OCI-LY7 (cell line): ENCODE data around the gene RPL36A. TPM values are rescaled to one million over a fixed set of nuclear protein-coding genes. Genes with fewer than 3 reads are reported as not detected.

ENCODE experiments used
- BruUV-seq: library from RNA; stranded (reverse); fragments of 400-500 nt; replicated peaks from 2 replicates; lab custom pipeline; 2021; lab: Mats Ljungman, UMichigan
- CTCF ChIA-PET: fragments of 300-600 bp; sonication (Branson Sonifier 250); formaldehyde crosslinking; loops from one replicate; lab custom pipeline; 2022; ENCODE audit warnings: antibody characterized with exemption; ENCODE audit not compliant: unreplicated experiment; lab: Charles Lee
- POLR2A ChIA-PET: fragments of 300-600 bp; sonication (Branson Sonifier 250); formaldehyde crosslinking; loops from one replicate; lab custom pipeline; 2022; ENCODE audit warnings: antibody characterized with exemption; lab: Charles Lee
- DNase-seq: peaks from one replicate; pipeline ENCODE4 v3.0.0-alpha.2; 2015; ENCODE audit warnings: low spot score
- H2AFZ ChIP-seq: fragments of 200-600 bp; sonication (generic), shearing (Covaris generic); 2 replicates; pipeline ENCODE4 v1.6.1; 2014; ENCODE audit warnings: mild to moderate bottlenecking, antibody characterized with exemption, low read length, moderate library complexity
- H3K27ac ChIP-seq: fragments of 200-600 bp; sonication (generic); 2 replicates; pipeline ENCODE4 v1.5.1; 2014; ENCODE audit warnings: mixed run types, low read depth, mild to moderate bottlenecking, moderate library complexity, low read length, inconsistent platforms; ENCODE audit not compliant: poor library complexity, severe bottlenecking
- H3K36me3 ChIP-seq: fragments of 200-600 bp; sonication (generic); 2 replicates; pipeline ENCODE4 v1.6.1; 2014; ENCODE audit warnings: mild to moderate bottlenecking, antibody characterized with exemption, low read length, moderate library complexity, mixed read lengths; ENCODE audit not compliant: insufficient read depth
- H3K4me1 ChIP-seq: fragments of 200-600 bp; sonication (generic); 2 replicates; pipeline ENCODE4 v1.5.1; 2014; ENCODE audit warnings: mild to moderate bottlenecking, low read length; ENCODE audit not compliant: insufficient read depth, poor library complexity, severe bottlenecking
- H3K4me2 ChIP-seq: fragments of 200-600 bp; sonication (generic); 2 replicates; pipeline ENCODE4 v1.6.1; 2014; ENCODE audit warnings: mild to moderate bottlenecking, low read length
- H3K4me3 ChIP-seq: fragments of 200-600 bp; sonication (generic); 2 replicates; pipeline ENCODE4 v1.5.1; 2014; ENCODE audit warnings: mild to moderate bottlenecking, low read depth, low read length; ENCODE audit not compliant: poor library complexity, severe bottlenecking
- H3K79me2 ChIP-seq: fragments of 200-600 bp; sonication (generic); 2 replicates; pipeline ENCODE4 v1.6.1; 2016; ENCODE audit warnings: low read depth, mild to moderate bottlenecking, low read length, moderate library complexity, mixed read lengths; ENCODE audit not compliant: insufficient read depth
- H3K9me2 ChIP-seq: fragments of 200-600 bp; sonication (generic); 2 replicates; pipeline ENCODE4 v1.6.1; 2016; ENCODE audit warnings: mild to moderate bottlenecking, low read length, mixed read lengths; ENCODE audit not compliant: insufficient read depth
- H3K9me3 ChIP-seq: fragments of 200-600 bp; sonication (generic); 2 replicates; pipeline ENCODE4 v1.6.1; 2014; ENCODE audit warnings: mild to moderate bottlenecking, mixed run types, low read length, mixed read lengths
- H4K20me1 ChIP-seq: fragments of 200-600 bp; sonication (generic); 2 replicates; pipeline ENCODE4 v1.6.1; 2014; ENCODE audit warnings: mild to moderate bottlenecking, antibody characterized with exemption, low read length, moderate library complexity, mixed read lengths; ENCODE audit not compliant: insufficient read depth
- CTCF ChIP-seq: fragments of 200-600 bp; sonication (generic); conservative IDR thresholded peaks from 2 replicates; pipeline ENCODE4 v1.5.1; 2014; ENCODE audit warnings: mild to moderate bottlenecking, antibody characterized with exemption, low read length, moderate library complexity, mixed read lengths
- EZH2phosphoT487 ChIP-seq: fragments of 200-600 bp; sonication (generic); IDR thresholded peaks from 2 replicates; pipeline ENCODE4 v1.6.1; 2018; ENCODE audit warnings: low read depth, borderline replicate concordance, mild to moderate bottlenecking, mixed run types, antibody characterized with exemption, low read length, moderate library complexity, mixed read lengths
- intact Hi-C: fragments of 100-400 bp; cut with micrococcal nuclease; formaldehyde crosslinking; loops from one replicate; pipeline ENCODE4 v1.10.0; 2022; ENCODE audit not compliant: unreplicated experiment
- total RNA-seq, 2 experiments: library from RNA; depleted of rRNA in 1 of 2; stranded (reverse); fragments of >200 nt in 1 of 2; shearing (Covaris generic) in 1 of 2; gene quantifications; 2 replicates each; pipeline ENCODE4 v1.2.3, GENCODE V29; 2014 to 2022

Gene RPL36A
- total RNA-seq, 2 experiments from 2014 or later: 431 to 2,042 TPM

- ChIA-PET CTCF (no interaction called here), POLR2A (interaction anchor here (0.7 to 2.3 kb wide), 3 partner anchors 9 to 19 kb away, joined by 3 to 6 read pairs (median 6); no protein-coding TSS in a partner anchor)
- peak overlapping the region; percentile 88 for H3K27ac ChIP-seq
- no peak overlapping the region for H2AFZ ChIP-seq
- no peaks in the 10 kb centered on the region for H3K9me2 ChIP-seq
- no peaks in the 10 kb centered on the region for H4K20me1 ChIP-seq
- H3K4me2 ChIP-seq: peak overlapping the region; percentile 83
- no peaks in the 10 kb centered on the region for H3K9me3 ChIP-seq
- no TSS peak for BruUV-seq
- TF ChIP-seq CTCF: no peak
- TF ChIP-seq EZH2phosphoT487: no peak
- H3K79me2 ChIP-seq: peaks cover 33% of the 10 kb centered on the region
- peaks cover 69% of the 10 kb centered on the region for H3K36me3 ChIP-seq
- no peak for DNase-seq
- intact Hi-C loops: no loop called here
- peaks cover 46% of the 10 kb centered on the region for H3K4me1 ChIP-seq
- H3K4me3 ChIP-seq: peak overlapping the region; percentile 98
Measured at GRCh38 chrX:101393530-101394305, 2.9 kb downstream of the RPL36A start.

GRCh38 chrX:101394372-101394771 lies 3.6 kb downstream of the RPL36A start:
- H3K4me1 ChIP-seq: peaks cover 39% of the 10 kb centered on the region
- H3K79me2 ChIP-seq: peaks cover 33% of the 10 kb centered on the region
- POLR2A ChIA-PET: interaction anchor here (1.2 to 2.3 kb wide), 3 partner anchors 9 to 19 kb away, joined by 4 to 6 read pairs (median 6); no protein-coding TSS in a partner anchor
- no TSS peak for BruUV-seq
- H3K9me3 ChIP-seq: no peaks in the 10 kb centered on the region
- intact Hi-C loops: no loop called here
- H3K4me3 ChIP-seq: peak overlapping the region; percentile 98
- H2AFZ ChIP-seq: no peak overlapping the region
- H4K20me1 ChIP-seq: no peaks in the 10 kb centered on the region
- CTCF ChIA-PET: no interaction called here
- H3K27ac ChIP-seq: peak overlapping the region; percentile 88
- peaks cover 75% of the 10 kb centered on the region for H3K36me3 ChIP-seq
- TF ChIP-seq CTCF (no peak), EZH2phosphoT487 (no peak)
- DNase-seq: no peak
- no peaks in the 10 kb centered on the region for H3K9me2 ChIP-seq
- H3K4me2 ChIP-seq: peak overlapping the region; percentile 83

- no peak for DNase-seq
- ChIA-PET POLR2A (interaction anchor here (0.5 to 2.3 kb wide), 5 partner anchors 11 to 234 kb away, joined by 3 to 8 read pairs (median 6); no protein-coding TSS in a partner anchor), CTCF (no interaction called here)
- Histone ChIP-seq H3K4me1 (peaks cover 34% of the 10 kb centered on the region), H3K27ac (peak overlapping the region; percentile 55), H3K4me2 (peak overlapping the region; percentile 23), H3K9me2 (no peaks in the 10 kb centered on the region), H3K36me3 (peaks cover 87% of the 10 kb centered on the region), H4K20me1 (no peaks in the 10 kb centered on the region), H3K4me3 (no peak overlapping the region), H3K9me3 (no peaks in the 10 kb centered on the region), H2AFZ (no peak overlapping the region), H3K79me2 (peaks cover 28% of the 10 kb centered on the region)
- intact Hi-C loops: no loop called here
- no TSS peak for BruUV-seq
- TF ChIP-seq CTCF: no peak
- TF ChIP-seq EZH2phosphoT487: no peak
Measured at GRCh38 chrX:101395789-101396188, 5.0 kb downstream of the RPL36A start.
